ENCODE results near the gene ABCC9.

DNA sequence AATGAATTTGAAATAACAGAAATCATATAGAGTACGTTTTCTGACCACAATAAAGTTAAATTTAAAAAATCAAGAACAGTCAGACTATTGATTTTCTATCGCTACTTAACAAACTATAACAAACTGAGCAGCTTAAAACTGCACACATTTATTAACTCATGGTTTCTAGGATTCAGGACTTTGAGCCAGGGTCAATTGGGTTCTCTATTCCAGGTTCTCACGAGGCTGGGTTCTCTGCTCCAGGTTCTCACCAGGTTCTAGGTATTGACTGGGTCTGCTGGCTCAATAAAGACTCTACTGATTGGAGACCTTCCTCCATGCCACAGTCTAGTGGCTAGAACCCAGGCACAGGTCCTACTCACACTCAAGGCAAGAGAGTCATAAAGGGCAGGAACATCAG is 22.8 kb downstream of the ABCC9 start:
- TF ChIP-seq, protein P1, sequence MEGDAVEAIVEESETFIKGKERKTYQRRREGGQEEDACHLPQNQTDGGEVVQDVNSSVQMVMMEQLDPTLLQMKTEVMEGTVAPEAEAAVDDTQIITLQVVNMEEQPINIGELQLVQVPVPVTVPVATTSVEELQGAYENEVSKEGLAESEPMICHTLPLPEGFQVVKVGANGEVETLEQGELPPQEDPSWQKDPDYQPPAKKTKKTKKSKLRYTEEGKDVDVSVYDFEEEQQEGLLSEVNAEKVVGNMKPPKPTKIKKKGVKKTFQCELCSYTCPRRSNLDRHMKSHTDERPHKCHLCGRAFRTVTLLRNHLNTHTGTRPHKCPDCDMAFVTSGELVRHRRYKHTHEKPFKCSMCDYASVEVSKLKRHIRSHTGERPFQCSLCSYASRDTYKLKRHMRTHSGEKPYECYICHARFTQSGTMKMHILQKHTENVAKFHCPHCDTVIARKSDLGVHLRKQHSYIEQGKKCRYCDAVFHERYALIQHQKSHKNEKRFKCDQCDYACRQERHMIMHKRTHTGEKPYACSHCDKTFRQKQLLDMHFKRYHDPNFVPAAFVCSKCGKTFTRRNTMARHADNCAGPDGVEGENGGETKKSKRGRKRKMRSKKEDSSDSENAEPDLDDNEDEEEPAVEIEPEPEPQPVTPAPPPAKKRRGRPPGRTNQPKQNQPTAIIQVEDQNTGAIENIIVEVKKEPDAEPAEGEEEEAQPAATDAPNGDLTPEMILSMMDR (IDR thresholded peaks at IDR 0.05 in 4 of 5, conservative IDR thresholded peaks at IDR 0.05 in 1 of 5): no peak
- no peak for TF ChIP-seq POLR2A (IDR thresholded peaks at IDR 0.05)
